DND-41 (cell line): ENCODE results near the gene GDPGP1.

ENCODE experiments used
- ATAC-seq: fragments of 200-7000 bp; cut with Tn5 transposase; 3 replicates; pipeline ENCODE4 v1.9.1; 2021; ENCODE audit warnings: low read depth; ENCODE audit not compliant: insufficient read depth
- DNase-seq: peaks from one replicate; pipeline ENCODE4 v3.0.0-alpha.2; 2020
- H2AFZ ChIP-seq: 2 replicates; pipeline ENCODE4 v1.6.0; 2012; ENCODE audit warnings: low read depth, low read length
- H3K27ac ChIP-seq: 2 replicates; pipeline ENCODE4 v1.5.1; 2012; ENCODE audit warnings: low read length, inconsistent platforms
- H3K27me3 ChIP-seq: fragments of 200-600 bp; sonication (generic); 2 replicates; pipeline ENCODE4 v1.6.0; 2012; ENCODE audit warnings: low read length, mild to moderate bottlenecking, inconsistent platforms; ENCODE audit not compliant: insufficient read depth, poor library complexity
- H3K36me3 ChIP-seq: 2 replicates; pipeline ENCODE4 v1.5.1; 2012; ENCODE audit warnings: low read length, inconsistent platforms; ENCODE audit not compliant: insufficient read depth
- H3K4me1 ChIP-seq: 2 replicates; pipeline ENCODE4 v1.5.1; 2012; ENCODE audit warnings: mild to moderate bottlenecking, low read length; ENCODE audit not compliant: insufficient read depth
- H3K4me2 ChIP-seq: 2 replicates; pipeline ENCODE4 v1.6.0; 2012; ENCODE audit warnings: mild to moderate bottlenecking, moderate library complexity, low read length, inconsistent platforms; ENCODE audit not compliant: insufficient read depth
- H3K4me3 ChIP-seq, 2 experiments: fragments of 200-600 bp in 1 of 2; shearing (Covaris generic) in 1 of 2; 2 replicates each; pipeline ENCODE4 v1.5.1; 2012 to 2016; ENCODE audit warnings: inconsistent platforms in 2 of 2, low read length in 2 of 2, mild to moderate bottlenecking in 2 of 2, low read depth in 1 of 2, moderate library complexity in 1 of 2
- H3K79me2 ChIP-seq: 2 replicates; pipeline ENCODE4 v1.6.0; 2012; ENCODE audit warnings: low read length, inconsistent platforms; ENCODE audit not compliant: insufficient read depth
- H3K9ac ChIP-seq: 2 replicates; pipeline ENCODE4 v1.6.0; 2012; ENCODE audit warnings: low read depth, mild to moderate bottlenecking, inconsistent platforms, low read length, moderate library complexity
- H3K9me3 ChIP-seq: 2 replicates; pipeline ENCODE4 v1.5.1; 2012; ENCODE audit warnings: low read length, moderate library complexity, mild to moderate bottlenecking, inconsistent platforms; ENCODE audit not compliant: insufficient read depth, severe bottlenecking
- H4K20me1 ChIP-seq: 2 replicates; pipeline ENCODE4 v1.6.0; 2012; ENCODE audit warnings: low read length; ENCODE audit not compliant: insufficient read depth
- EZH2 ChIP-seq: IDR thresholded peaks from 3 replicates; pipeline ENCODE4 v1.6.1; 2012; ENCODE audit warnings: borderline replicate concordance, low read depth, mild to moderate bottlenecking, moderate library complexity, low read length, inconsistent platforms; ENCODE audit not compliant: severe bottlenecking
- TF ChIP-seq, protein P1 (sequence below): IDR thresholded peaks from 2 replicates; pipeline ENCODE4 v1.5.1; 2012; ENCODE audit warnings: borderline replicate concordance, low read length, moderate library complexity, mild to moderate bottlenecking; ENCODE audit not compliant: poor library complexity, severe bottlenecking; ENCODE audit errors: extremely low read depth

The GDPGP1 gene

DNA sequence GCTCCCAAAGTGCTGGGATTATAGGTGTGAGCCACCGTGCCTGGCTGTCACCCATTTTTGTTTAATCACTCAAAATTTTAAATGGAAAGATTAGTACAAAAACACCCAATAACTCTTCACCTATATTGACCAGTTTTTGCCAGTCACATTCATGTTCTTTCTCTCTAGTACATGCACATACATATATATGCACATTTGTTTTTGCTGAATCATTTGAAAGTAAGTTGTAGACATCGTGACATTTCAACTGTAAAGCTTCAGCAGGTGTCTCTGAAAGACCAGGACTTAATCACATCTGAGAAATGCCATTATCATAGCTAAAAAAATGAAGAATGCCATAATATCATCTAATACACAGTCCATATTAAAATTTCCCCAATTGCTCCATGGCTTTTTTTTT lies 39.4 kb upstream of the GDPGP1 start:
- H3K9ac ChIP-seq, result no peak overlapping the region
- no peaks in the 10 kb centered on the region for H4K20me1 ChIP-seq
- H3K27ac ChIP-seq, result no peak overlapping the region
- H3K4me3 ChIP-seq, result no peak overlapping the region
- no peaks in the 10 kb centered on the region for H3K79me2 ChIP-seq
- H2AFZ ChIP-seq, result no peak overlapping the region
- H3K4me1 ChIP-seq, result peaks cover 12% of the 10 kb centered on the region
- no peaks in the 10 kb centered on the region for H3K36me3 ChIP-seq
- ATAC-seq (no peak), DNase-seq (no peak)
- H3K27me3 ChIP-seq, result no peaks in the 10 kb centered on the region
- H3K4me2 ChIP-seq, result no peak overlapping the region
- H3K9me3 ChIP-seq, result no peaks in the 10 kb centered on the region
- TF ChIP-seq EZH2, result no peak

DNA sequence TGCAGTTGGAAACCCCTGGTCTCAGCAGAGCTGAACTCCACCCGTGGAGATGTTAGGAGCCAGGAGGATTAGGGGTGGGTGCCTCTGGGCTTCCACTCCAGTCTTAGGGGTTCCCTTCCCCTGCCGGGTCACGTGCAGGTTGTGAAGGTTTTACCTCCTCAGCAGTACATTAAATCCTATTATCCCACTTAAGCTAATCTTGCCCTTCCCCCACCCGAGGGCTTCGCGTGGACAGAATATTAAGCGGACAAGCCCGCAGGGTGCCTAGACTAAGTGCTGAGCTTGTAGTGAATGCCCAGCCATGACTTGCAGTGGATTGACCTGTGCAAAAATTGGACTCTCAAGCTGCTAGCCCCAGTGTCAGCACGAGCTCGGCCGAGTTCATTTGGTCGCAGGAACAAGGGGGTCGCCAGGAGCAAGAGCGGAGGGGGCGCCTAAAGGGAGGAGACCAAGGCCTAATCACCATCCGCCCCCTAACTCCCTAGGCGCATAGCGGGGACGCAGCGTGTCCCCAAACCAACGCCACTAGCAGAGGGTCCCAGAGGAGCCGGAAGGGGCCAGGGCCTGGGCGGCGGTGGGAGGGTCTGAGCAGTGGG lies 33.4 kb upstream of the GDPGP1 start:
- Histone ChIP-seq H4K20me1 (no peaks in the 10 kb centered on the region), H3K4me1 (peaks cover 16% of the 10 kb centered on the region), H3K4me3 (peak overlapping the region; percentile 58 to 69; a peak in 3 of 4 replicates), H3K27me3 (peaks cover 9% of the 10 kb centered on the region), H3K4me2 (peak overlapping the region; percentile 90), H3K27ac (peak overlapping the region; percentile 54; the same call in 1 of the 2 replicates), H3K36me3 (no peaks in the 10 kb centered on the region), H3K9ac (peak overlapping the region; percentile 75), H3K9me3 (no peaks in the 10 kb centered on the region), H3K79me2 (no peaks in the 10 kb centered on the region), H2AFZ (peak overlapping the region; percentile 92)
- no peak for DNase-seq
- TF ChIP-seq EZH2, result no peak
- TF ChIP-seq, protein P1, sequence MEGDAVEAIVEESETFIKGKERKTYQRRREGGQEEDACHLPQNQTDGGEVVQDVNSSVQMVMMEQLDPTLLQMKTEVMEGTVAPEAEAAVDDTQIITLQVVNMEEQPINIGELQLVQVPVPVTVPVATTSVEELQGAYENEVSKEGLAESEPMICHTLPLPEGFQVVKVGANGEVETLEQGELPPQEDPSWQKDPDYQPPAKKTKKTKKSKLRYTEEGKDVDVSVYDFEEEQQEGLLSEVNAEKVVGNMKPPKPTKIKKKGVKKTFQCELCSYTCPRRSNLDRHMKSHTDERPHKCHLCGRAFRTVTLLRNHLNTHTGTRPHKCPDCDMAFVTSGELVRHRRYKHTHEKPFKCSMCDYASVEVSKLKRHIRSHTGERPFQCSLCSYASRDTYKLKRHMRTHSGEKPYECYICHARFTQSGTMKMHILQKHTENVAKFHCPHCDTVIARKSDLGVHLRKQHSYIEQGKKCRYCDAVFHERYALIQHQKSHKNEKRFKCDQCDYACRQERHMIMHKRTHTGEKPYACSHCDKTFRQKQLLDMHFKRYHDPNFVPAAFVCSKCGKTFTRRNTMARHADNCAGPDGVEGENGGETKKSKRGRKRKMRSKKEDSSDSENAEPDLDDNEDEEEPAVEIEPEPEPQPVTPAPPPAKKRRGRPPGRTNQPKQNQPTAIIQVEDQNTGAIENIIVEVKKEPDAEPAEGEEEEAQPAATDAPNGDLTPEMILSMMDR, result no peak
- ATAC-seq, result no peak; the same call in 2 of the 3 replicates

- Histone ChIP-seq H3K79me2 (no peaks in the 10 kb centered on the region), H3K4me2 (peak within 1 kb of the TSS; percentile 90), H3K27ac (peak within 1 kb of the TSS; percentile 54; the same call in 1 of the 2 replicates), H3K9ac (peak within 1 kb of the TSS; percentile 75), H3K4me1 (peaks cover 16% of the 10 kb centered on the region), H2AFZ (peak within 1 kb of the TSS; percentile 92), H3K4me3 (peak within 1 kb of the TSS; percentile 58 to 69), H3K9me3 (no peaks in the 10 kb centered on the region), H3K36me3 (no peaks in the 10 kb centered on the region), H3K27me3 (peaks cover 9% of the 10 kb centered on the region), H4K20me1 (no peaks in the 10 kb centered on the region)
- TF ChIP-seq, protein P1, result no peak
- TF ChIP-seq EZH2, result no peak
- DNase-seq (peak; percentile 76), ATAC-seq (peak; percentile 95)
Measured at GRCh38 chr15:90201130-90201943, 32.7 kb upstream of the GDPGP1 start, which contains the start of gene SEMA4B. Gene SEMA4B (plus strand): TSS chr15:90201330. CDS start chr15:90201579, 249 bp downstream.

GRCh38 chr15:90201944-90202375 lies 32.0 kb upstream of the GDPGP1 start:
- no peak overlapping the region for H3K27ac ChIP-seq
- H4K20me1 ChIP-seq, result no peaks in the 10 kb centered on the region
- ATAC-seq (no peak), DNase-seq (no peak)
- no peak for TF ChIP-seq EZH2
- TF ChIP-seq, protein P1, result no peak
- peak overlapping the region; percentile 58 to 69; a peak in 3 of 4 replicates for H3K4me3 ChIP-seq
- peak overlapping the region; percentile 90 for H3K4me2 ChIP-seq
- peak overlapping the region; percentile 92; the same call in 1 of the 2 replicates for H2AFZ ChIP-seq
- H3K79me2 ChIP-seq, result no peaks in the 10 kb centered on the region
- H3K36me3 ChIP-seq, result no peaks in the 10 kb centered on the region
- no peaks in the 10 kb centered on the region for H3K9me3 ChIP-seq
- peaks cover 16% of the 10 kb centered on the region for H3K4me1 ChIP-seq
- H3K27me3 ChIP-seq, result peaks cover 9% of the 10 kb centered on the region
- H3K9ac ChIP-seq, result peak overlapping the region; percentile 75
